CD4-positive, CD25-positive, alpha-beta regulatory T cell (primary cell): ENCODE measurements around the gene BTK. TPM values are rescaled to one million over a fixed set of nuclear protein-coding genes. Genes with fewer than 3 reads are reported as not detected.
"Not testable (repeated sequence)": the region's sequence is repeated elsewhere in the genome, so short reads cannot be mapped to it uniquely, and the experiment has no call there.

Source experiments
- ATAC-seq, 2 donors: fragments of 150-1000 bp; cut with Tn5 transposase; one replicate each; pipeline ENCODE4 v1.10.0; 2021; ENCODE audit warnings: low read depth in 2 of 2, moderate number of reproducible peaks in 2 of 2, moderate library complexity in 1 of 2
- DNase-seq, 3 donors: peaks; one replicate each; pipeline versions ENCODE4 v3.0.0 to v3.0.0-alpha.2; 2012 to 2022; ENCODE audit warnings: mixed read lengths in 1 of 3
- H3K27ac ChIP-seq: one replicate; pipeline ENCODE4 v1.7.0; 2013; ENCODE audit warnings: mild to moderate bottlenecking, low read length; ENCODE audit not compliant: insufficient read depth, poor library complexity, severe bottlenecking
- H3K27me3 ChIP-seq: one replicate; pipeline ENCODE4 v1.7.0; 2013; ENCODE audit warnings: low read length; ENCODE audit not compliant: control insufficient read depth, insufficient read depth
- H3K36me3 ChIP-seq: one replicate; pipeline ENCODE4 v1.7.0; 2013; ENCODE audit warnings: mild to moderate bottlenecking, low read length, moderate library complexity; ENCODE audit not compliant: control insufficient read depth, insufficient read depth
- H3K4me1 ChIP-seq: 2 replicates; pipeline ENCODE4 v1.7.0; 2013; ENCODE audit warnings: mild to moderate bottlenecking, low read length; ENCODE audit not compliant: insufficient read depth, control insufficient read depth, poor library complexity, severe bottlenecking
- H3K4me3 ChIP-seq: one replicate; pipeline ENCODE4 v1.7.0; 2013; ENCODE audit warnings: low read depth, mild to moderate bottlenecking, low read length, moderate library complexity
- H3K9me3 ChIP-seq, 2 experiments: 1 replicate in 1 of 2; 2 replicates in 1 of 2; pipeline ENCODE4 v1.7.0; 2013; ENCODE audit warnings: low read length in 2 of 2, mild to moderate bottlenecking in 1 of 2, moderate library complexity in 1 of 2; ENCODE audit not compliant: control insufficient read depth in 2 of 2
- H3K27ac Mint-ChIP-seq, 3 donors: one replicate each; pipeline ENCODE4 v1.8.0; 2020 to 2022; ENCODE audit warnings: mild to moderate bottlenecking in 3 of 3, mixed read lengths in 3 of 3, moderate library complexity in 2 of 3
- H3K27me3 Mint-ChIP-seq: one replicate; pipeline ENCODE4 v1.8.0; 2022; ENCODE audit warnings: mild to moderate bottlenecking, mixed read lengths
- H3K36me3 Mint-ChIP-seq: one replicate; pipeline ENCODE4 v1.8.0; 2020; ENCODE audit warnings: mixed read lengths
- H3K4me1 Mint-ChIP-seq, 4 donors: one replicate each; pipeline ENCODE4 v1.8.0; 2020 to 2022; ENCODE audit warnings: mixed read lengths in 4 of 4, mild to moderate bottlenecking in 1 of 4
- H3K4me3 Mint-ChIP-seq, 4 donors: one replicate each; pipeline ENCODE4 v1.8.0; 2020 to 2022; ENCODE audit warnings: mild to moderate bottlenecking in 4 of 4, mixed read lengths in 4 of 4, moderate library complexity in 3 of 4
- H3K9me3 Mint-ChIP-seq, 7 donors: one replicate each; pipeline ENCODE4 v1.8.0; 2020 to 2022; ENCODE audit warnings: mixed read lengths in 7 of 7, mild to moderate bottlenecking in 3 of 7, moderate library complexity in 2 of 7
- polyA plus RNA-seq, 4 donors: library from polyadenylated mRNA; unstranded; fragments of 300-500 nt; fragmentation: Illumina TruSeq; gene quantifications; one replicate each; pipeline ENCODE4 v1.2.3, GENCODE V29; 2021
- total RNA-seq: library from RNA; stranded (reverse); gene quantifications from one replicate; pipeline ENCODE4 v1.2.3, GENCODE V29; 2022

The BTK gene
- total and polyA plus RNA-seq, 5 donors from 2014 or later = 0.10 to 2.7 (median 0.18) TPM; not detected in 1

DNA sequence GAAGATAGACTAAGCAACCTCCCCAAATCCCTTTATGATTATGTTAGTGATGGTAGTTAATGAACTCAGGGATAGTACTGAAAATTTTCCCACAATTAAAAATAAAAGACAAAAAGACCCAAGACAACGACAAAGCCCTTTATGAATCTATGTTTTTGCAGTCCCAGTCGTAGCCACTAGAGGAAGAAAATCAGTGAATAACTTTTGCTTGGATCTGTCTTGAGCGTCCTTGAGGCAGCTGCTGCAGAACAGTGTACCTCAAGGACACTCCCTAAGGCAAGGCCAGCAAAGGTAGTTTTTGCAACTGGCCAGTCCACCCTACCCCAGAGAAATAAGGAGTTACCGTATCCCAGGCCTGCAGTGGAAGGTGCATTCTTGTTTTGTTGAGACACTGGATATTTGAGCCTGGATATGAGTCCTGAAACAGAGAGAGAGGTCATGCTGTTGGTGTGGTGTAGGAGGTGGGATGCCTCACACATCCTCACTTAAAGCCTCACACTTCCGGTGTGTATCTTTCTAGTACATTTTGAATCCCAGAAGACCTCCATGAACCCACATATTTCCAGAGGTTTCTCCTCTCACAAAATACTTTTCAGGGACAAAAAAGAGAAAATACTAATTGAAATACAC, 28.7 kb downstream of the BTK start:
- H3K36me3 Mint-ChIP-seq = no peaks in the 10 kb centered on the region
- H3K4me1 Mint-ChIP-seq = no peaks in the 10 kb centered on the region
- H3K27ac Mint-ChIP-seq = no peak overlapping the region
- H3K36me3 ChIP-seq = no peaks in the 10 kb centered on the region
- H3K27ac ChIP-seq = no peak overlapping the region
- no peaks in the 10 kb centered on the region for H3K9me3 ChIP-seq
- H3K4me3 ChIP-seq = no peak overlapping the region
- no peaks in the 10 kb centered on the region for H3K4me1 ChIP-seq
- H3K4me3 Mint-ChIP-seq = no peak overlapping the region
- DNase-seq = no peak
- no peaks in the 10 kb centered on the region for H3K27me3 ChIP-seq
- no peaks in the 10 kb centered on the region for H3K9me3 Mint-ChIP-seq
- ATAC-seq = no peak
- no peaks in the 10 kb centered on the region for H3K27me3 Mint-ChIP-seq

DNA sequence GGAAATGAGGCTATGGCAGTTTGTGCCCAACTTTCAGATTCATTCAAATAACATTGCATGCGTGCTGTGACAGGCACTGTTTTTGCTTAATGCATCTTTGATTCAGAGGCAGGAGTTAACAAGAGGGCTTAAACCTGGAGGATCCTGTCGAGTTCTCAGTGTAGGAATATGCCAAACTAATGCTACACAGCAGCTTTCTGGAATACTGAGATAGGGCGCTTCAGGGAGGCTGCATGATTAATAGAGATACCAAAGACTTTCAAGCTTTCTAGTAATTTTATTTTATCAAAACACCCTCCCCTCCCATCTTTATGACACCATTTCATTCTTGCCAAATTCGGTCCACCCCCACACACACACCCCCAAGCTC, 36.8 kb downstream of the BTK start:
- Mint-ChIP-seq H3K27me3 (no peaks in the 10 kb centered on the region), H3K4me3 (peak overlapping the region; percentile 90 to 95 (median 92)), H3K36me3 (peaks cover 4% of the 10 kb centered on the region), H3K4me1 (peaks cover 0 to 13% (median 10%) of the 10 kb centered on the region in 4 donors), H3K27ac (peak overlapping the region; percentile 84 to 91 (median 89)), H3K9me3 (no peaks in the 10 kb centered on the region)
- H3K4me1 ChIP-seq = peaks cover 14% of the 10 kb centered on the region
- no peaks in the 10 kb centered on the region for H3K27me3 ChIP-seq
- peak overlapping the region; percentile 79 for H3K27ac ChIP-seq
- DNase-seq (no peak), ATAC-seq (no peak)
- peak overlapping the region; percentile 80 for H3K4me3 ChIP-seq
- no peaks in the 10 kb centered on the region for H3K9me3 ChIP-seq
- no peaks in the 10 kb centered on the region for H3K36me3 ChIP-seq

DNA sequence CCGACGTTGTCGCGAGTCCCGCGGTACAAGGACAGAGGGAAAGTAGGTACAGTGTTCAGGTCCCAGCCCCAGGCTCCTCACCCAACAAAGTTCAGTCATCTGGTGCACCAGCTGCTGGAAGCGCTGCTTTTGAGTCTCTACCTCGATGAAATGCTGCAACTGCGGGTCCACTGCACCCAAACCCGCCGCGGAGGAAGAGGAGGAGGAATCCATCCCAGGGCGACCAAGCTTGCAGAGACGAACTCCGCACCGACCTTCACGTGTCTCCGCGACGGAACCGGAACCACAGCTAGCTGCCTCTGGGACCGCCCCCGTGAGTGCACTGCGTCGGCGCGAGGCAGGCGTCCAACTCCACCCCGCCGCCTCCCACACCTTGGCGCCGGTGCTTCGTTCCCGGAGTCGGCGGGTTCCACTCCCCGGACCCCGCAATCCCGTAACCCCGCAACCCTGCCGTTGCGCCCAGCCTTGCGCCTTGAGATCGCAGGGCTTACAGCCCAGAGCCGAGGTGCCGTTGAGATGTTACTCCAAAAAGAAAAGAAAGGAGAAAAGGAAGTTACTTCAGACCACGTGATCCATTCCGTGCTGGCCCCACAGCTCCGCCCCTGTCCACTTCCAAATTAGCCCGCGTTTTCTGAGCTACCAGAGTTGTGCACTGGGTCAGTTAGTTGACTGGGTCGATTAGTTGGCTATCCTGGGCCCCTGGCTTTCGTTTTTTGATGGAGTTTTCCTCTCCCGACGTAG, 37.4 kb downstream of the BTK start, which contains the start of gene TIMM8A:
Gene TIMM8A, minus strand, starts transcription at position 291 of the 741 bp plus-strand sequence. Its CDS starts 78 bp downstream, at position 213.
- Mint-ChIP-seq H3K27ac (peak within 1 kb of the TSS; percentile 84 to 91 (median 89)), H3K4me3 (peak within 1 kb of the TSS; percentile 90 to 95 (median 92)), H3K27me3 (no peaks in the 10 kb centered on the region), H3K4me1 (peaks cover 0 to 13% (median 10%) of the 10 kb centered on the region in 4 donors), H3K36me3 (peaks cover 4% of the 10 kb centered on the region), H3K9me3 (no peaks in the 10 kb centered on the region)
- no peaks in the 10 kb centered on the region for H3K27me3 ChIP-seq
- H3K9me3 ChIP-seq = no peaks in the 10 kb centered on the region
- peaks cover 14% of the 10 kb centered on the region for H3K4me1 ChIP-seq
- peak within 1 kb of the TSS; percentile 80 for H3K4me3 ChIP-seq
- DNase-seq = peak; percentile 70 to 85 (median 77)
- ATAC-seq = peak; percentile 99
- no peaks in the 10 kb centered on the region for H3K36me3 ChIP-seq
- peak within 1 kb of the TSS; percentile 79 for H3K27ac ChIP-seq

DNA sequence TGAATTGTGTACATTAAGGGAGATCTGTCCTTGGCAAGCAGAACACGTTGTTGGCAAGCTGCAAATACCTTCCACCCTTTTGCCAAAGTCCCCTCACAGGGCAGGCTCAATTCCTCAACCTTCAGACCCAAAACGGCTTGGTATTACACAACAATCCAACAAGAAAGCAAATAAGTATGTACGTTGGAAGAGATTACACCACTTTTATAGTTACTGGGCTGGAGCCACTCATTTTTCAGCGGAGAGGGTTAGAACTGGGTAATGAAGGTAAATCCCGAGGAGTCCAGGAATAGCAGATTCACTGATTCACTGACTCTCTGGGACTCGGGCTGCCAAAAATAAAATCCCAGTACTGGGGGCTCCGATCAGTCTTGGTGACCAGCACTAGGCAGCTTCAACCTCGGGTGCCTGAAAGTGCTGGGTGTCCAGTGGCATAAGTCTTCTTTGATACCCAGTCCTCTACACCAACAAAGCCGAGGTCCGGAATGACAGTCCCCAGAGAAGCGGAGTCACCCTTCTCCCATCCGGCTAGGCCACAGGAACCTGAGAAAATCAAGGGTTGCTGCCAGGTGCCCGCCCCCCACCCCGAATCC, 38.0 kb downstream of the BTK start:
- peaks cover 4% of the 10 kb centered on the region for H3K36me3 Mint-ChIP-seq
- no peaks in the 10 kb centered on the region for H3K9me3 Mint-ChIP-seq
- Histone ChIP-seq H3K4me3 (peak overlapping the region; percentile 80), H3K4me1 (peaks cover 14% of the 10 kb centered on the region), H3K9me3 (no peaks in the 10 kb centered on the region), H3K27ac (peak overlapping the region; percentile 79), H3K36me3 (no peaks in the 10 kb centered on the region), H3K27me3 (no peaks in the 10 kb centered on the region)
- H3K27me3 Mint-ChIP-seq = no peaks in the 10 kb centered on the region
- DNase-seq (no peak), ATAC-seq (no peak)
- peaks cover 0 to 13% (median 10%) of the 10 kb centered on the region in 4 donors for H3K4me1 Mint-ChIP-seq
- H3K4me3 Mint-ChIP-seq = peak overlapping the region; percentile 90 to 95 (median 92)
- H3K27ac Mint-ChIP-seq = peak overlapping the region in 2 of 3 donors; percentile 89 to 91

DNA sequence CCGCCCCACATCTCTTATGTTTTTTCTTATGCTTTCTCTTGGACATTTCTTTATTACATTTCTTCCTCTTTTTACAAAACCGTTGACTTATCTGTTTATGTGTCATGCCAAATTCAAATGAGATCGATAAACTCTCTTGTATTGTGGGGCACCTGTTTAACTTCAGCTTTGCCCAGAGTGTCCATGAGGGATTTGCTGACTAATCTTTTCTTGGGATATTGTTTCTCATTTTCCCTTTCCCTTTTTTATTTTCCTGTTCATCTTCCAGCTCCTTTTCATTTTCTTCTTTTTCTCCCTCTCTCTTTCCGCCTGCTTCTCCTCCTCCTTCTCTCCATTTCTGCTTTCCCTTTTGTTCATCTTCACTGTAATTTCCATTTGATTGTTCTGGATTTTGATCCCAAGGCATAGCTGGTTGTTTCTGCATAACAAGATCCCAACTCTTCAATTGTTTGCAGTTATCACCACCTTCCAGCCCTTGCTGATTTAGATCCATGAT, 48.2 kb downstream of the BTK start:
- no peak overlapping the region for H3K27ac ChIP-seq
- no peaks in the 10 kb centered on the region for H3K27me3 Mint-ChIP-seq
- H3K4me3 ChIP-seq = no peak overlapping the region
- H3K36me3 ChIP-seq = no peaks in the 10 kb centered on the region
- H3K27me3 ChIP-seq = no peaks in the 10 kb centered on the region
- H3K9me3 Mint-ChIP-seq = peaks cover 0 to 4% (median 0%) of the 10 kb centered on the region in 7 donors
- no peak overlapping the region for H3K27ac Mint-ChIP-seq
- no peaks in the 10 kb centered on the region for H3K4me1 ChIP-seq
- no peak overlapping the region for H3K4me3 Mint-ChIP-seq
- DNase-seq (no peak), ATAC-seq (no peak)
- H3K36me3 Mint-ChIP-seq = no peaks in the 10 kb centered on the region
- H3K4me1 Mint-ChIP-seq = peaks cover 0 to 3% (median 0%) of the 10 kb centered on the region in 4 donors
- no peaks in the 10 kb centered on the region for H3K9me3 ChIP-seq

DNA sequence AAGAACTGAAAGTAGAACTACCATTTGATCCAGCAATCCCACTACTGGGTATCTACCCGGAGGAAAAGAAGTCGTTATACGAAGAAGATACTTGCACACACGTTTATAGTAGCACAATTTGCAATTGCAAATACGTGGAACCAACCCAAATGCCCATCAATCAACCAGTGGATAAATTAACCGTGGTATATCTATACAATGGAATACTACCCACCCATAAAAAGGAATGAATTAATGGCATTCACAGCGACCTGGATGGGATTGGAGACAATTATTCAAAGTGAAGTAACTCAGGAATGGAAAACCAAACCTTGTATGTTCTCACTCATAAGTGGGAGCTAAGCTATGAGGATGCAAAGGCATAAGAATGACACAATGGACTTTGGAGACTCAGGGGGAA, 51.7 kb downstream of the BTK start:
- not testable (repeated sequence) for H3K36me3 Mint-ChIP-seq, H3K4me1 Mint-ChIP-seq, H3K9me3 Mint-ChIP-seq, H3K9me3 ChIP-seq, H3K4me3 ChIP-seq, H3K4me1 ChIP-seq, H3K27me3 ChIP-seq, H3K27ac ChIP-seq, H3K27me3 Mint-ChIP-seq, ATAC-seq, H3K4me3 Mint-ChIP-seq, DNase-seq, H3K27ac Mint-ChIP-seq, H3K36me3 ChIP-seq

DNA sequence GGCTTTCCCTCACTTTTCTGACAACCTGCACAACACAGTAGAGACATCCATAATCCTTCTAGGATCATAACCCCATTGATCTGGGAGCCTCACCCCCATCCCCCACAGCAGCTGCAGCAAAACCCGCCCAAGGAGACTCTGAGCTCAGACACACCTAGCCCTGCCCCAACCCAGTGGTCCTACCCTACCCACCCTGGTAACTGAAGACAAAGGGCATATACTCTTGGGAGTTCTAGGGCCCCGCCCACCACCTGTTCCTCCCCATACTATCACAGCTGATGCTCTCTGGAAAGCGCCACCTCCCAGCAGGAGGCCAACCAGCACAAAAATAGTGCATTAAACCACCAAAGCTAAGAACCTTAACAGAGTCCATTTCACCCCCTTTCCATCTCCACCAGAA, 59.4 kb downstream of the BTK start:
- not testable (repeated sequence) for H3K27ac Mint-ChIP-seq, H3K27ac ChIP-seq, H3K36me3 Mint-ChIP-seq, DNase-seq, H3K27me3 ChIP-seq, H3K9me3 ChIP-seq, ATAC-seq, H3K36me3 ChIP-seq, H3K27me3 Mint-ChIP-seq, H3K4me1 Mint-ChIP-seq, H3K9me3 Mint-ChIP-seq, H3K4me3 Mint-ChIP-seq, H3K4me3 ChIP-seq, H3K4me1 ChIP-seq
